ENCODE measurements around the gene SHLD1. TPM values are rescaled to one million over a fixed set of nuclear protein-coding genes. Genes with fewer than 3 reads are reported as not detected.

SHLD1 gene
- total RNA-seq, 2 donors from 2014 or later = 4.0 to 6.6 TPM

- H3K4me1 Mint-ChIP-seq = peaks cover 12% of the 10 kb centered on the region
- DNase-seq = no peak
- no peak overlapping the region for H3K4me3 Mint-ChIP-seq
- no peaks in the 10 kb centered on the region for H3K27me3 Mint-ChIP-seq (ENCODE audit: insufficient read depth)
- Histone ChIP-seq H3K36me3 (ENCODE audit: control insufficient read depth, insufficient read depth, low read length) (no peaks in the 10 kb centered on the region), H3K9me3 (ENCODE audit: control insufficient read depth, low read length) (no peaks in the 10 kb centered on the region), H3K27me3 (ENCODE audit: control insufficient read depth, insufficient read depth, low read length, poor library complexity, severe bottlenecking) (no peaks in the 10 kb centered on the region), H3K4me1 (ENCODE audit: control insufficient read depth, insufficient read depth, low read length) (no peaks in the 10 kb centered on the region), H3K27ac (ENCODE audit: low read depth, low read length) (no peak overlapping the region), H3K9ac (ENCODE audit: extremely low read depth, low read length, poor library complexity, severe bottlenecking) (no peak overlapping the region), H3K4me3 (ENCODE audit: low read length) (no peak overlapping the region)
- H3K27ac Mint-ChIP-seq = no peak overlapping the region
- H3K36me3 Mint-ChIP-seq (ENCODE audit: low read depth) = no peaks in the 10 kb centered on the region
- 95% methylated on average over 1 of the region's 1 CpG; no CpG with 5 or more reads in 1 of the 2 experiments for WGBS, 2 experiments (ENCODE audit: insufficient coverage in 1 of 2, insufficient read length in 1 of 2)
- no peaks in the 10 kb centered on the region for H3K9me3 Mint-ChIP-seq
- TF ChIP-seq CTCF (conservative IDR thresholded peaks at IDR 0.05) = no peak
Measured at GRCh38 chr20:5841522-5841921, 91.3 kb downstream of the SHLD1 start.

GRCh38 chr20:5842465-5842864 lies 92.3 kb downstream of the SHLD1 start:
- Histone ChIP-seq H3K9me3 (ENCODE audit: control insufficient read depth, low read length) (no peaks in the 10 kb centered on the region), H3K4me3 (ENCODE audit: low read length) (no peak overlapping the region), H3K27me3 (ENCODE audit: control insufficient read depth, insufficient read depth, low read length, poor library complexity, severe bottlenecking) (no peaks in the 10 kb centered on the region), H3K9ac (ENCODE audit: extremely low read depth, low read length, poor library complexity, severe bottlenecking) (no peak overlapping the region), H3K27ac (ENCODE audit: low read depth, low read length) (no peak overlapping the region), H3K4me1 (ENCODE audit: control insufficient read depth, insufficient read depth, low read length) (no peaks in the 10 kb centered on the region), H3K36me3 (ENCODE audit: control insufficient read depth, insufficient read depth, low read length) (no peaks in the 10 kb centered on the region)
- no peak for DNase-seq
- Mint-ChIP-seq H3K9me3 (no peaks in the 10 kb centered on the region), H3K27ac (no peak overlapping the region), H3K36me3 (ENCODE audit: low read depth) (no peaks in the 10 kb centered on the region), H3K4me1 (peaks cover 13% of the 10 kb centered on the region), H3K27me3 (ENCODE audit: insufficient read depth) (no peaks in the 10 kb centered on the region), H3K4me3 (no peak overlapping the region)
- no peak for TF ChIP-seq CTCF (conservative IDR thresholded peaks at IDR 0.05)
- WGBS, 2 experiments (ENCODE audit: insufficient coverage in 1 of 2, insufficient read length in 1 of 2) = 92 to 100% methylated on average over 2 of the region's 2 CpGs

DNA sequence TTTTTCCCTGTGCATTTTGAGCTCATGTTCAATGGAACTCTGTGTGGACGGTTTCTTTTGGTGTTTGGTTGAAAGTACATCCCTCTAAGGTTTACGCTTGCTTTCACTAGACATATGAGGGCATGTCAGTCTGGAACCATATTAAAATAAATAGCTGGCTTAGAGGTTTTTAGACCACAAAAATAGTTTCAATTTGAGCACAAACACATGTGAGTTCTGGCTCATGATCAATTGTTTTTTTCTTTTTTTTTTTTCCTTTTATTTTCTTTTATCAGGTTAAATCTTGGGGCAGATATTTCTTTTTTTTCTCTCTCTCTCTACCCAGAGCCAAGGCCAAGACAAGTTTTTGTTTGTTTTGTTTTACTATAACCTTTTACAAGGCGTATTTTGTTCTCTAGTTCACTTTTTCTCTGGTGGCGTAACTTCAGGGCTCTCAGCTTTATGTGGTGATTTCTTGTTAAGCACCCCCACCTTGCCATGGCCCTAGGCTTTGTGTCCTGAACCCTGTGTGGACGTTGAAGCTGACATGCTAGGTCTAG lies 92.9 kb downstream of the SHLD1 start:
- Histone ChIP-seq H3K27ac (ENCODE audit: low read depth, low read length) (no peak overlapping the region), H3K4me1 (ENCODE audit: control insufficient read depth, insufficient read depth, low read length) (no peaks in the 10 kb centered on the region), H3K9ac (ENCODE audit: extremely low read depth, low read length, poor library complexity, severe bottlenecking) (no peak overlapping the region), H3K27me3 (ENCODE audit: control insufficient read depth, insufficient read depth, low read length, poor library complexity, severe bottlenecking) (no peaks in the 10 kb centered on the region), H3K9me3 (ENCODE audit: control insufficient read depth, low read length) (no peaks in the 10 kb centered on the region), H3K4me3 (ENCODE audit: low read length) (no peak overlapping the region), H3K36me3 (ENCODE audit: control insufficient read depth, insufficient read depth, low read length) (no peaks in the 10 kb centered on the region)
- Mint-ChIP-seq H3K27ac (no peak overlapping the region), H3K4me1 (peaks cover 13% of the 10 kb centered on the region), H3K9me3 (no peaks in the 10 kb centered on the region), H3K36me3 (ENCODE audit: low read depth) (no peaks in the 10 kb centered on the region), H3K27me3 (ENCODE audit: insufficient read depth) (no peaks in the 10 kb centered on the region), H3K4me3 (no peak overlapping the region)
- no peak for DNase-seq
- TF ChIP-seq CTCF (conservative IDR thresholded peaks at IDR 0.05) = no peak
- WGBS, 2 experiments (ENCODE audit: insufficient coverage in 1 of 2, insufficient read length in 1 of 2) = 71 to 100% methylated on average over 1 to 5 of the region's 5 CpGs

Measured in endodermal cell (in vitro differentiated cells).